Measurements from ENCODE around the gene A2ML1.

DNA sequence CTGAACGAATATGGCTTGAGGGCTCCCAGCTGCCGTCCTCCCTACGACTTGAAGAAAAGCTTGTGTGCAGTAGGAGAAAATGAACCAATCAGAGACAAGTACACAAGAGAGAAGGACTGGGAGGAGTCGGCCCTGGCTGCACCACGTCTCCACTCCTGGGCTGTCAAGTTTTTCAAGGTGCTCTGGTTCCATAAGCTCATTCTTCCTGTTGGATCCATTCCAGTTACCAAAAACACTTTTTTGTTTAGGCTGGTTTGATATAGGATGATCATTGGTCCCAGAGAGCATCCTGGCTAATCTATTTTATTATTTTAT, 2.8 kb upstream of the A2ML1 start:
- no peak for TF ChIP-seq EZH2 (IDR thresholded peaks at IDR 0.05; ENCODE audit: borderline replicate concordance, low read depth, low read length, severe bottlenecking)
- no peak for TF ChIP-seq POLR2A (IDR thresholded peaks at IDR 0.05; ENCODE audit: low read depth, low read length)
- TF ChIP-seq, protein P1, sequence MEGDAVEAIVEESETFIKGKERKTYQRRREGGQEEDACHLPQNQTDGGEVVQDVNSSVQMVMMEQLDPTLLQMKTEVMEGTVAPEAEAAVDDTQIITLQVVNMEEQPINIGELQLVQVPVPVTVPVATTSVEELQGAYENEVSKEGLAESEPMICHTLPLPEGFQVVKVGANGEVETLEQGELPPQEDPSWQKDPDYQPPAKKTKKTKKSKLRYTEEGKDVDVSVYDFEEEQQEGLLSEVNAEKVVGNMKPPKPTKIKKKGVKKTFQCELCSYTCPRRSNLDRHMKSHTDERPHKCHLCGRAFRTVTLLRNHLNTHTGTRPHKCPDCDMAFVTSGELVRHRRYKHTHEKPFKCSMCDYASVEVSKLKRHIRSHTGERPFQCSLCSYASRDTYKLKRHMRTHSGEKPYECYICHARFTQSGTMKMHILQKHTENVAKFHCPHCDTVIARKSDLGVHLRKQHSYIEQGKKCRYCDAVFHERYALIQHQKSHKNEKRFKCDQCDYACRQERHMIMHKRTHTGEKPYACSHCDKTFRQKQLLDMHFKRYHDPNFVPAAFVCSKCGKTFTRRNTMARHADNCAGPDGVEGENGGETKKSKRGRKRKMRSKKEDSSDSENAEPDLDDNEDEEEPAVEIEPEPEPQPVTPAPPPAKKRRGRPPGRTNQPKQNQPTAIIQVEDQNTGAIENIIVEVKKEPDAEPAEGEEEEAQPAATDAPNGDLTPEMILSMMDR (IDR thresholded peaks at IDR 0.05; ENCODE audit: extremely low read depth in 1 of 2, insufficient read depth in 1 of 2, low read depth in 1 of 2, low read length in 2 of 2) = no peak
- no peak for TF ChIP-seq POLR2AphosphoS5 (IDR thresholded peaks at IDR 0.05; ENCODE audit: insufficient read depth, low read depth, low read length)
- TF ChIP-seq FOS (IDR thresholded peaks at IDR 0.05; ENCODE audit: borderline replicate concordance, insufficient read depth, low read length) = no peak

Data from endothelial cell of umbilical vein (primary cell).